ENCODE data around the gene ARHGAP25.

DNA sequence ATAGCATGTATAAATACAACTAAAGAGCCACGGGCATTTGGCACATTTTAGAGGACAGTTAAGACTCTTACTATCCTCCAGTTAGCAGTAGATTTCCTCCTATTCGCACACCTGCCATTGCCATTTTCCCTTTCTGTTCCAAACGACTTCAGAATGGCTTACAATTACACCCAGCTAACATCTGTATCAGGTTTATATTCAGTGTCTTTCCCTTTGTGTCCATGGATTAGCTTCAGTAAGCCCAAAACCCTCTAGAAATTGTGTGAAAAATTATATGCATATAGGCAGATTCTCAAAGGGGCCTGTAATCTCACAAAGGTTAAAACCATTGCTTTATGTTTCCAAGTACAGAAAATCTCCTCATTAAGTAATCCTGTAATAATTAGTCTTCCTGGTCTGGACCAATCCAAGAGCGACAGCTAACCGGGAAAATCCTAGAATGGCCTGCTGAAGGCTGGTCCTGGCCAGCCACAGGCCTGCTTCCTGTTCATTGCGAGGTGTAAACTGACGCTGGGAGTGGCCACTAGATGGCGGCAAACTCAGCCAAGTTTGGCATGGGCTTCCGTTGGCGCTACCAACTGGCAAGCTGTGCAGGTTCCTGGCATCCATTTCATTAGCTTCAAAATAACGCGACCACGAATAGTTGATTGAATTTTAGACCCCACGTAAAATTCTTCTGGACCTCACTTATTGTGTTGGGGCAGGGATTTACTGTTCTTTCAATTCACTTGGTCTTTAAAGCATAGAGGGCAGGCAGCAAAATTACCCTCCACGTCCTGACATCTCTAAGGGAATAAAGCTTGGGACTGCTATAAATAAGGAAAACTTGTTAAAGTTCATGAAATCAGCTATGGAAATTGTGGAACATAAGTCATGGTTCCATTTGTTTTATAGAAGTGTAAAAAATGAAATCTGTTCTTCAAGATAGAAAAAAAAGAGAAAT is 17.1 kb downstream of the ARHGAP25 start:
- TF ChIP-seq, protein P1, sequence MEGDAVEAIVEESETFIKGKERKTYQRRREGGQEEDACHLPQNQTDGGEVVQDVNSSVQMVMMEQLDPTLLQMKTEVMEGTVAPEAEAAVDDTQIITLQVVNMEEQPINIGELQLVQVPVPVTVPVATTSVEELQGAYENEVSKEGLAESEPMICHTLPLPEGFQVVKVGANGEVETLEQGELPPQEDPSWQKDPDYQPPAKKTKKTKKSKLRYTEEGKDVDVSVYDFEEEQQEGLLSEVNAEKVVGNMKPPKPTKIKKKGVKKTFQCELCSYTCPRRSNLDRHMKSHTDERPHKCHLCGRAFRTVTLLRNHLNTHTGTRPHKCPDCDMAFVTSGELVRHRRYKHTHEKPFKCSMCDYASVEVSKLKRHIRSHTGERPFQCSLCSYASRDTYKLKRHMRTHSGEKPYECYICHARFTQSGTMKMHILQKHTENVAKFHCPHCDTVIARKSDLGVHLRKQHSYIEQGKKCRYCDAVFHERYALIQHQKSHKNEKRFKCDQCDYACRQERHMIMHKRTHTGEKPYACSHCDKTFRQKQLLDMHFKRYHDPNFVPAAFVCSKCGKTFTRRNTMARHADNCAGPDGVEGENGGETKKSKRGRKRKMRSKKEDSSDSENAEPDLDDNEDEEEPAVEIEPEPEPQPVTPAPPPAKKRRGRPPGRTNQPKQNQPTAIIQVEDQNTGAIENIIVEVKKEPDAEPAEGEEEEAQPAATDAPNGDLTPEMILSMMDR (IDR thresholded peaks at IDR 0.05), result peak; percentile 90
- no peak for TF ChIP-seq EZH2phosphoT487 (IDR thresholded peaks at IDR 0.05)
